AG10803 (cell line): ENCODE results near the gene ROMO1.

Source experiments
- DNase-seq: peaks from one replicate; pipeline ENCODE4 v3.0.0; 2010; ENCODE audit warnings: low read depth
- H3K4me3 ChIP-seq: 2 replicates; pipeline ENCODE4 v1.5.1; 2011; ENCODE audit warnings: mild to moderate bottlenecking, low read length, control low read depth
- TF ChIP-seq, protein P1 (sequence below): conservative IDR thresholded peaks from 2 replicates; pipeline ENCODE4 v1.5.1; 2011; ENCODE audit warnings: mild to moderate bottlenecking, low read length, control low read depth, inconsistent platforms

Gene ROMO1

DNA sequence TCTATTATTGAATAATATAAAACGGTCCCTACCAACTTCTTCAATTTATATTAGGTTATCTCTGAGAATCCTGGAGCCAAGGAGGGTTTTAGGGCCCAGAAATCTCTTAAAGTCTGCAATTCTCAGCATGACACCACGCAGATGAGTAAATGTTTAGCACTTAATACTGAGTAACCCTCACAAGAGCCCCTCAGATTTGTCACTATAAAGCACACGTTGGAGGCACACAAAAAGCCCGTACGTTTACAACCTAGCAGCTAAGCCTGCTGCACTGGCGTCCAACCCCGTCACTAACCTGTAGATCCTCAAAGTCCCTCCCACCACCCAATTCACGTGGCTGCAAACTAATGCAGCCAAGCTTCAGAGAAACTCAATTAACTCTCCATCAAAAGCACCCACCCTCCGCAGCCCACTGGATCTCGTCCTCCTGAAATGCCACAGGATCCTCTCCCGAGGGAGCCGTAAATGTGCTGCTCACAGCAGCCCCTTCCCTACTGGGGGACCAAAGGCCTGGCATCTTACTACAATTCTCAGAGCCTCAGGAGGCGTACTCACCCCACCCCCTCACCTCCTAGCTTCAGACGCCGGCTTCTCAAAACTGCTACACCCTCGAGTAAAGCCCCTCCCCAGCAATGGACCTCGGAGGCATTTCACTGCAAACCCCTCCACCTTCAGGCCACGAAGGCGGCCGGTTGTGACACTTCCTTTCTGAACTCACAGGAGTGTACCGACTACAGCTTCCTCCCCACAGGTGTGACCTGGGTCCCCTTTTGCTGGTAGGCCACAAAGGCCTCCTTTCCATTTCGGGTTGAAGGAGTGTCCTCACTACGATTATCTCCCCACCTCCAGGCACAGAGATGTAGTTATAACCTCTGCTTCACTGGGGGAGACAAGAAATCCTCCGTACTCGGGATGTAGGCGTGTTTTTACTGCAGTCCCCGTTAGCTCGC, 35.4 kb upstream of the ROMO1 start:
- TF ChIP-seq, protein P1, sequence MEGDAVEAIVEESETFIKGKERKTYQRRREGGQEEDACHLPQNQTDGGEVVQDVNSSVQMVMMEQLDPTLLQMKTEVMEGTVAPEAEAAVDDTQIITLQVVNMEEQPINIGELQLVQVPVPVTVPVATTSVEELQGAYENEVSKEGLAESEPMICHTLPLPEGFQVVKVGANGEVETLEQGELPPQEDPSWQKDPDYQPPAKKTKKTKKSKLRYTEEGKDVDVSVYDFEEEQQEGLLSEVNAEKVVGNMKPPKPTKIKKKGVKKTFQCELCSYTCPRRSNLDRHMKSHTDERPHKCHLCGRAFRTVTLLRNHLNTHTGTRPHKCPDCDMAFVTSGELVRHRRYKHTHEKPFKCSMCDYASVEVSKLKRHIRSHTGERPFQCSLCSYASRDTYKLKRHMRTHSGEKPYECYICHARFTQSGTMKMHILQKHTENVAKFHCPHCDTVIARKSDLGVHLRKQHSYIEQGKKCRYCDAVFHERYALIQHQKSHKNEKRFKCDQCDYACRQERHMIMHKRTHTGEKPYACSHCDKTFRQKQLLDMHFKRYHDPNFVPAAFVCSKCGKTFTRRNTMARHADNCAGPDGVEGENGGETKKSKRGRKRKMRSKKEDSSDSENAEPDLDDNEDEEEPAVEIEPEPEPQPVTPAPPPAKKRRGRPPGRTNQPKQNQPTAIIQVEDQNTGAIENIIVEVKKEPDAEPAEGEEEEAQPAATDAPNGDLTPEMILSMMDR = no peak
- peak; percentile 6 for DNase-seq
- peak overlapping the region; percentile 97 for H3K4me3 ChIP-seq

DNA sequence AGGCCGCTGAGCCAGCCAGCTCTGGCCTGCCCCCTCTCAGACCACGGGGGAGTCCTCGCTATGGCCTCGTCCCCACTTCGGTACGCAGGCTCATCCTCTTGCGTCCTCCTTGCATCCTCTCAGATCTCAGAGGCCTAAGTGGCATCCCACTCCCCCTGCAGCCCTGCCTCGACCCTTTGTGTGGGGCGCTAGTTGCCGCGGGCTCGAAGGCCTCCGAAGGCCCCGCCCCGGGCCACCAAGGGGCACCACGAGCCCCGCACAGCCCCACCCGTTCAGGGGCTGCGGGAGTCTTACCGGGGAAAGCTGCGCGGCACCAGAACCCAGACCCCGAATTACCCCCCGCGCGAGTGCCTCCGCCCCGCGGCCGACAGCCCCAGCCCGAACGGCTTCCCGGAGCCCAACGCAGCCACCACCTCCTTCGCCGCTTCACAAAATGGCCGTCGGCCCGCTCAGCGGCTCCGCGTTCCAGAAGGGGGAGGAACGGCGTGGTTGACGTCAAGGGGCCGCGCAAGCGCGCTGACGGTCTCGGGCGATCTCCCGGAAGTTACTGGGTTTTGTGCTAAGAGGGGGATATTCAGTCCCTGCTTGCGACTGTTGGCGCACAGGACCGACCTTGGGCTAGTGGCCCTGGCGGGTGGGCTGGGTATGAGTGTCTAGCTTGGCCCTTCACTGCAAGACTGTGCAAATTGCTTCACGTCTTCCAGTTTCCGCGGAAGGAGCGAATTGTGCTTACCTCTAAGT, 34.6 kb upstream of the ROMO1 start, which contains the start of the genes CPNE1 and RBM12:
TSS of gene CPNE1 (minus strand) at position 435 of the 741 bp plus-strand sequence. CDS start 31,977 bp downstream, outside the sequence.
TSS of gene RBM12 (minus strand) at position 435 of the 741 bp plus-strand sequence. CDS start 9,578 bp downstream, outside the sequence.
- peak within 1 kb of the TSS; percentile 97 for H3K4me3 ChIP-seq
- DNase-seq = peak; percentile 91
- TF ChIP-seq, protein P1 = no peak

DNA sequence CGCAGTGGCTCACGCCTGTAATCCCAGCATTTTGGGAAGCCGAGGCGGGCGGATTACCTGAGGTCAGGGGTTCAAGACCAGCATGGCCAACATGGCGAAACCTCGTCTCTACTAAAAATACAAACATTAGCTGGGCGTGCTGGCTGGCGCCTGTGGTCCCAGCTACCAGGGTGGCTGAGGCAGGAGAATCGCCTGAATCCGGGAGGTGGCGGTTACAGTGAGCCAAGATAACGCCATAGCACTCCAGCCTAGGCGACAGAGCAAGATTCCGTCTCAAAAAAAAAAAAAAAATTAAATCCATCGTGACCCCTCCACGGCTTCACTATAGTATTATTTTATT, 33.3 kb upstream of the ROMO1 start:
- H3K4me3 ChIP-seq = no peak overlapping the region
- no peak for DNase-seq
- TF ChIP-seq, protein P1 = no peak

DNA sequence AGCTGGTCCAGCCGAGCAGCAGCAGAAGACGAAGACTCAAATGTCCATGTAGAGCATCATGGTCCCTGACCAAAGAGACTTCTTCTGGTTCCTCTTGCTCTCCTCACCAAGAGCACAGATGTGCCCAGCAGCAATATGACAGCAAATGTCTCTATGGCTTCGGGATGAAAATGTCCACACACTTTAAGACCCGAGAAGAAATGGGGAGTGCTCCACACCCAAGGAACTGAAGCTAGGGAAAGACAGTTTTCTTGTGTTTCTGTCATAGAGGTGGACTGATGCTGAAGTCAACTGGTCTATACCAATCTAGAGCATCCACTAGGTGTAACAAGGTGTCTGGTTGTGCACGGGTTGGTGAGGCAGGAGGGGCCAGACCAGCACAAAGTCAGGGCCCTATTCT, 30.0 kb upstream of the ROMO1 start:
- TF ChIP-seq, protein P1 = no peak
- no peak overlapping the region for H3K4me3 ChIP-seq
- DNase-seq = no peak

DNA sequence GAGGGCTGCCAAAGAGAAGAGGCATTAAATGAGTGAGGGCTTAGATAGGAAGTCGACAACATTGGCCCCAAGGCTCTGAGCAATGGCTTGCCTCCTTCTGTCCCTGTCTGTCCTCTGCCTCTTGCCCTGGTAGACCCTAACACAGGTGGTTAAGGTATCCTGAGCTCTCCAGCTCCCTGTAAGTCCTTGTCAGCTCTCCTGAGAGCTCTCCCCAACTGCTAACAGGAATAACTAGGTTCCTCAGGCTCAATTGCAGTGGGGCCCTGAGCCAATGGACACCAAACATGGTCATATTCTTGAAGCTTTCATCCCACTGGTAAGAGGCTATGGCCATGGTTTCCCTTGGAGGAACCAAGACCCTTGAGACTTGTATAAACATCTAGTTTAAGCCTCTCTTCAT, 29.5 kb upstream of the ROMO1 start:
- no peak overlapping the region for H3K4me3 ChIP-seq
- no peak for DNase-seq
- TF ChIP-seq, protein P1 = no peak

DNA sequence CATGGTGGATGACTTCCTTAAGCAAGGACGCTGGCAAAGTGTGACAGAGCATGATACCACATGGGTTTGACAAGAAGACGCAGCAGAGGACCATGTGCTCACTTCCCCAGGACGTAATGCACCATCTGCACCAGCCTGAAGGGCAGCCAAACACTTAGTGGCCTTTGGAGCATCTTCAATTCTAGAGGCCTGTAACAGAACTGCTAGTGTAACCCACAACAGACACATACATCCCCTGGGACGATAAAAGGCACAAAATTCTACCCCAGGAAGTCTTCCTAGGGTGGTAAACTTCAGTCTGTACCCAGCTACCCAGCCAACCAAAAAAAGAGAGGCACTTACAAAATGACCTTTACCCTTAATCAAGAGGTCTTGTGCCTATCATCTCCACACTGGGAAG, 25.3 kb upstream of the ROMO1 start:
- DNase-seq = no peak
- TF ChIP-seq, protein P1 = no peak
- no peak overlapping the region for H3K4me3 ChIP-seq
